Spleen (tissue), 11 donors: ENCODE measurements around the gene CAMTA2. TPM values are rescaled to one million over a fixed set of nuclear protein-coding genes. Genes with fewer than 3 reads are reported as not detected.
A peak's percentile ranks its signal among the peaks of the same experiment; 100 is the strongest.

Source experiments
- DNase-seq: peaks from one replicate; pipeline ENCODE4 v3.0.0-alpha.2; 2020
- H3K27ac ChIP-seq, 8 donors: fragments of 200-600 bp; sonication (generic) in 7 of 8; 1 replicate in 4 of 8; 2 replicates in 4 of 8; pipeline versions ENCODE4 v1.5.0 to v1.8.0; 2016 to 2021; ENCODE audit warnings: inconsistent platforms in 4 of 8, mild to moderate bottlenecking in 4 of 8, moderate library complexity in 1 of 8
- H3K27me3 ChIP-seq, 7 donors: fragments of 200-600 bp; sonication (generic) in 6 of 7; replicated peaks in 1 of 7; 1 replicate in 4 of 7; 2 replicates in 3 of 7; pipeline versions ENCODE4 v1.5.0 to v1.8.0; 2016 to 2021; ENCODE audit warnings: inconsistent platforms in 3 of 7, mild to moderate bottlenecking in 1 of 7
- H3K36me3 ChIP-seq, 6 donors: fragments of 200-600 bp; sonication (generic) in 5 of 6; 1 replicate in 4 of 6; 2 replicates in 2 of 6; pipeline versions ENCODE4 v1.5.0 to v1.8.0; 2016 to 2021; ENCODE audit warnings: inconsistent platforms in 2 of 6
- H3K4me1 ChIP-seq, 6 donors: fragments of 200-600 bp; sonication (generic) in 5 of 6; 1 replicate in 3 of 6; 2 replicates in 3 of 6; pipeline versions ENCODE4 v1.5.0 to v1.8.0; 2016 to 2021; ENCODE audit warnings: inconsistent platforms in 3 of 6
- H3K4me3 ChIP-seq, 8 donors: fragments of 200-600 bp; sonication (generic) in 7 of 8; 1 replicate in 4 of 8; 2 replicates in 4 of 8; pipeline versions ENCODE4 v1.5.0 to v1.8.0; 2016 to 2021; ENCODE audit warnings: inconsistent platforms in 4 of 8, mild to moderate bottlenecking in 4 of 8, moderate library complexity in 2 of 8
- H3K9me3 ChIP-seq, 8 donors: fragments of 200-600 bp; sonication (generic) in 7 of 8; 1 replicate in 4 of 8; 2 replicates in 4 of 8; pipeline versions ENCODE4 v1.5.0 to v1.8.0; 2016 to 2021; ENCODE audit warnings: inconsistent platforms in 4 of 8
- CTCF ChIP-seq, 11 experiments: fragments of 200-600 bp in 7 of 11; fragments of 450-650 bp in 4 of 11; sonication (generic) in 4 of 11; IDR thresholded peaks in 8 of 11; conservative IDR thresholded peaks in 3 of 11; 1 replicate in 7 of 11; 2 replicates in 4 of 11; pipeline versions ENCODE4 v1.4.0 to v1.8.0; 2016 to 2021; ENCODE audit warnings: antibody characterized with exemption in 11 of 11, inconsistent platforms in 4 of 11, mild to moderate bottlenecking in 1 of 11
- POLR2A ChIP-seq, 3 donors: fragments of 450-650 bp; IDR thresholded peaks; one replicate each; pipeline ENCODE4 v1.5.1; 2017; ENCODE audit warnings: antibody characterized with exemption in 3 of 3, mild to moderate bottlenecking in 1 of 3
- POLR2AphosphoS5 ChIP-seq, 3 donors: sonication (generic); formaldehyde crosslinking; IDR thresholded peaks; one replicate each; pipeline ENCODE4 v1.5.1; 2017; ENCODE audit warnings: antibody characterized with exemption in 3 of 3
- WGBS, 5 donors: extraction: QIAGEN DNeasy Blood & Tissue Kit in 3 of 5; methylation state at CpG; one replicate each; pipeline versions ENCODE4 v1.1.5 to v1.1.7; 2013 to 2018; 5-methylcytosine and 5-hydroxymethylcytosine counted together
- intact Hi-C: fragments of 100-400 bp; cut with DNase I; formaldehyde crosslinking; loops from one replicate; pipeline ENCODE4 v1.15.0; 2023; ENCODE audit warnings: low total_unique reads
- polyA plus RNA-seq, 3 donors: library from polyadenylated mRNA; stranded (reverse); fragments of 200-250 nt; gene quantifications; one replicate each; pipeline ENCODE4 v1.2.1, GENCODE V29; 2013
- total RNA-seq, 7 donors: library from RNA; depleted of rRNA in 3 of 7; stranded (reverse); fragments of >200 nt in 3 of 7; fragmentation: NEBNext Ultra II Directional in 4 of 7; extraction: Animal tissue kit (Norgen Biotek cat#: 25700) in 4 of 7; gene quantifications; one replicate each; pipeline versions ENCODE4 v1.1.0 to v1.2.1, GENCODE V29; 2016 to 2021
- donor health status: healthy with polysubstance abuse.
- donor health status: DM: no; HTN: no; CAD: no; lungs with moderate emphysema.
- donor health status: DM: no; HTN: no; CAD: no.
- donor health status: Bipolar disorder and iron deficiency.
- donor health status: healthy.
- donor health status: DM: no; HTN: no; CAD: no.
- donor health status: DM: yes; HTN: yes; CAD: no.

The CAMTA2 gene
- total and polyA plus RNA-seq, 10 donors: 21.3 to 79.8 (median 50.5) TPM

- H3K9me3 ChIP-seq: no peaks in the 10 kb centered on the region
- H3K27ac ChIP-seq: peak within 1 kb of the TSS; percentile 94 to 99 (median 98)
- intact Hi-C loops: no loop called here
- no peaks in the 10 kb centered on the region for H3K27me3 ChIP-seq
- H3K36me3 ChIP-seq: peaks cover 0 to 40% (median 31%) of the 10 kb centered on the region in 6 donors
- peaks cover 44 to 72% (median 54%) of the 10 kb centered on the region in 6 donors for H3K4me1 ChIP-seq
- WGBS, 5 donors: 0 to 1% (median 0%) methylated on average over 12 to 59 of the region's 59 CpGs
- peak; percentile 96 for DNase-seq
- peak within 1 kb of the TSS; percentile 78 to 100 (median 98) for H3K4me3 ChIP-seq
- TF ChIP-seq POLR2AphosphoS5 (IDR thresholded peaks at IDR 0.05) (peak; percentile 93 to 94 (median 93)), POLR2A (IDR thresholded peaks at IDR 0.05) (peak; percentile 53 to 90 (median 82)), CTCF (IDR thresholded peaks at IDR 0.05 in 8 of 11, conservative IDR thresholded peaks at IDR 0.05 in 3 of 11) (peak in 1 of 11 experiments; percentile 9)
Observed at GRCh38 chr17:4948166-4948930, 39.1 kb downstream of the CAMTA2 start, which contains the start of gene PFN1. Gene PFN1 (minus strand): TSS chr17:4948530. CDS start chr17:4948394, 136 bp downstream.

- no peak for TF ChIP-seq CTCF (IDR thresholded peaks at IDR 0.05 in 8 of 11, conservative IDR thresholded peaks at IDR 0.05 in 3 of 11)
- peak in 1 of 3 donors; percentile 13 for TF ChIP-seq POLR2A (IDR thresholded peaks at IDR 0.05)
- peak in 1 of 3 donors; percentile 85 for TF ChIP-seq POLR2AphosphoS5 (IDR thresholded peaks at IDR 0.05)
- DNase-seq: peak; percentile 96
- 0 to 1% (median 0%) methylated on average over 19 to 56 of the region's 56 CpGs for WGBS, 5 donors
- Histone ChIP-seq H3K9me3 (no peaks in the 10 kb centered on the region), H3K4me1 (peaks cover 49 to 80% (median 62%) of the 10 kb centered on the region in 6 donors), H3K4me3 (peak overlapping the region; percentile 78 to 100 (median 98)), H3K27me3 (no peaks in the 10 kb centered on the region), H3K36me3 (peaks cover 0 to 47% (median 38%) of the 10 kb centered on the region in 6 donors), H3K27ac (peak overlapping the region; percentile 94 to 99 (median 98))
- intact Hi-C loops: no loop called here
Observed at GRCh38 chr17:4947411-4948165, 39.9 kb downstream of the CAMTA2 start.

- TF ChIP-seq CTCF (IDR thresholded peaks at IDR 0.05 in 8 of 11, conservative IDR thresholded peaks at IDR 0.05 in 3 of 11) (no peak), POLR2A (IDR thresholded peaks at IDR 0.05) (no peak), POLR2AphosphoS5 (IDR thresholded peaks at IDR 0.05) (no peak)
- intact Hi-C loops: no loop called here
- no peak for DNase-seq
- 0 to 2% (median 0%) methylated on average over 7 of the region's 7 CpGs for WGBS, 5 donors
- peaks cover 55 to 86% (median 68%) of the 10 kb centered on the region in 6 donors for H3K4me1 ChIP-seq
- H3K9me3 ChIP-seq: no peaks in the 10 kb centered on the region
- H3K27ac ChIP-seq: peak overlapping the region; percentile 94 to 99 (median 98)
- peaks cover 0 to 53% (median 42%) of the 10 kb centered on the region in 6 donors for H3K36me3 ChIP-seq
- H3K27me3 ChIP-seq: no peaks in the 10 kb centered on the region
- peak overlapping the region; percentile 78 to 100 (median 98) for H3K4me3 ChIP-seq
Observed at GRCh38 chr17:4947010-4947410, 40.5 kb downstream of the CAMTA2 start.
